GM12878 (cell line): ENCODE measurements around the gene NPHP3. TPM values are rescaled to one million over a fixed set of nuclear protein-coding genes. Genes with fewer than 3 reads are reported as not detected.

Experiments
- ATAC-seq: fragments of 200-7000 bp; cut with Tn5 transposase; 3 replicates; pipeline ENCODE4 v1.9.1; 2020; ENCODE audit warnings: mild to moderate bottlenecking, moderate library complexity
- BruUV-seq: library from RNA; stranded (reverse); fragments of 400-500 nt; replicated peaks from 2 replicates; lab custom pipeline; 2021; lab: Mats Ljungman, UMichigan
- CTCF ChIA-PET: fragments of 300-600 bp; sonication (Branson Sonifier 250); formaldehyde crosslinking; extraction: SDS; loops from one replicate; lab custom pipeline; 2021; ENCODE audit warnings: inconsistent platforms; lab: Yijun Ruan, JAX
- POLR2A ChIA-PET: fragments of 350-600 bp; formaldehyde crosslinking; extraction: SDS; loops from one replicate; lab custom pipeline; 2021; ENCODE audit warnings: inconsistent platforms; lab: Charles Lee
- RAD21 ChIA-PET: fragments of 300-600 bp; sonication (Branson Sonifier 250); formaldehyde crosslinking; loops from one replicate; lab custom pipeline; 2023; ENCODE audit warnings: antibody characterized with exemption; ENCODE audit not compliant: unreplicated experiment; lab: Charles Lee
- SMC1A ChIA-PET: fragments of 300-600 bp; sonication (Branson Sonifier 250); formaldehyde crosslinking; loops from one replicate; lab custom pipeline; 2023; ENCODE audit not compliant: unreplicated experiment, uncharacterized antibody; lab: Charles Lee
- DNase-seq: peaks from one replicate; pipeline ENCODE4 v3.0.0-alpha.2; 2011; ENCODE audit warnings: low read depth, low spot score
- FAIRE-seq: peaks from 3 replicates; lab custom pipeline; 2011; peaks lifted over from hg19 to GRCh38; lab: Jason Lieb, UNC
- H2AFZ ChIP-seq: 2 replicates; pipeline ENCODE4 v1.6.0; 2011; ENCODE audit warnings: low read depth, low read length, control low read depth; ENCODE audit not compliant: control insufficient read depth
- H3K27ac ChIP-seq: 2 replicates; pipeline ENCODE4 v1.5.1; 2011; ENCODE audit warnings: control low read depth; ENCODE audit not compliant: control insufficient read depth, insufficient read depth
- H3K27me3 ChIP-seq, 2 experiments: replicated peaks in 1 of 2; 2 replicates each; pipeline versions ENCODE4 v1.6.0 to v1.6.1; 2011; ENCODE audit warnings: low read length in 1 of 2; ENCODE audit not compliant: control insufficient read depth in 2 of 2, insufficient read depth in 2 of 2
- H3K36me3 ChIP-seq, 2 experiments: 2 replicates each; pipeline ENCODE4 v1.5.1; 2011; ENCODE audit warnings: low read length in 1 of 2; ENCODE audit not compliant: control insufficient read depth in 2 of 2, insufficient read depth in 2 of 2
- H3K4me1 ChIP-seq: 2 replicates; pipeline ENCODE4 v1.6.1; 2011; ENCODE audit warnings: mild to moderate bottlenecking, low read length, moderate library complexity, mixed read lengths; ENCODE audit not compliant: control insufficient read depth, insufficient read depth
- H3K4me2 ChIP-seq: 2 replicates; pipeline ENCODE4 v1.6.0; 2011; ENCODE audit warnings: control low read depth; ENCODE audit not compliant: control insufficient read depth, insufficient read depth
- H3K4me3 ChIP-seq: fragments of 200-600 bp; sonication (generic); 2 replicates; pipeline ENCODE4 v1.5.1; 2016
- H3K79me2 ChIP-seq: 2 replicates; pipeline ENCODE4 v1.6.0; 2011; ENCODE audit warnings: low read length; ENCODE audit not compliant: control insufficient read depth, insufficient read depth
- H3K9ac ChIP-seq: 2 replicates; pipeline ENCODE4 v1.8.0; 2011; ENCODE audit warnings: low read length, control low read depth, mixed read lengths; ENCODE audit not compliant: control insufficient read depth, insufficient read depth
- H3K9me3 ChIP-seq: replicated peaks from 3 replicates; pipeline ENCODE4 v1.5.1; 2011; ENCODE audit warnings: mild to moderate bottlenecking, low read length; ENCODE audit not compliant: control insufficient read depth, insufficient read depth
- H4K20me1 ChIP-seq: 2 replicates; pipeline ENCODE4 v1.6.0; 2011; ENCODE audit not compliant: control insufficient read depth, insufficient read depth
- BCL3 ChIP-seq: IDR thresholded peaks from 2 replicates; pipeline ENCODE4 v1.6.1; 2011; ENCODE audit warnings: borderline replicate concordance, low read depth, mild to moderate bottlenecking, moderate library complexity, low read length; ENCODE audit not compliant: insufficient read depth, poor library complexity, severe bottlenecking
- BHLHE40 ChIP-seq, 2 experiments: fragments of 450-650 bp in 1 of 2; IDR thresholded peaks; 2 replicates each; pipeline ENCODE4 v1.6.1; 2011 to 2017; ENCODE audit warnings: low read depth in 2 of 2, borderline replicate concordance in 1 of 2, improper control_type of control experiment in 1 of 2, low read length in 1 of 2, mild to moderate bottlenecking in 1 of 2
- CHD4 ChIP-seq: fragments of 200-600 bp; sonication (generic); IDR thresholded peaks from 2 replicates; pipeline ENCODE4 v1.6.1; 2016; ENCODE audit warnings: mild to moderate bottlenecking
- E4F1 ChIP-seq: fragments of 450-650 bp; IDR thresholded peaks from 2 replicates; pipeline ENCODE4 v1.6.1; 2018; ENCODE audit warnings: borderline replicate concordance, mild to moderate bottlenecking; ENCODE audit not compliant: partially characterized antibody
- HCFC1 ChIP-seq: fragments of 150-350 bp; IDR thresholded peaks from 2 replicates; pipeline ENCODE4 v1.6.1; 2014; ENCODE audit warnings: low read length
- NFIC ChIP-seq: IDR thresholded peaks from 2 replicates; pipeline ENCODE4 v1.6.1; 2012; ENCODE audit warnings: low read depth, mild to moderate bottlenecking, inconsistent platforms, low read length, moderate library complexity
- POLR2A ChIP-seq: IDR thresholded peaks from 2 replicates; pipeline ENCODE4 v1.6.1; 2011; ENCODE audit warnings: low read depth, mild to moderate bottlenecking, low read length
- WGBS: methylation state at CpG from one replicate; pipeline ENCODE4 v1.1.6; 2016; ENCODE audit warnings: low lambda C conversion rate; ENCODE audit not compliant: insufficient replicate concordance, insufficient coverage; ENCODE audit errors: missing lambda C conversion rate; 5-methylcytosine and 5-hydroxymethylcytosine counted together
- in situ Hi-C: fragments of 300-500 bp; cut with MboI; formaldehyde crosslinking; loops from 9 replicates; pipeline ENCODE4 v1.14.3; 2018; ENCODE audit warnings: mixed read lengths
- intact Hi-C: fragments of 100-400 bp; cut with micrococcal nuclease; formaldehyde crosslinking; loops from one replicate; pipeline ENCODE4 v1.14.2; 2022; ENCODE audit not compliant: unreplicated experiment
- polyA plus RNA-seq, 11 experiments: library from polyadenylated mRNA; depleted of rRNA in 4 of 11; unstranded in 6 of 11; stranded (reverse) in 5 of 11; fragments of >200 nt; fragmentation: Nextera tagmentation in 4 of 11; fragmentation: Illumina TruSeq in 1 of 11; extraction: Ambion mirVana in 4 of 11; extraction: Trizol in 1 of 11; gene quantifications; 1 replicate in 1 of 11; 2 replicates in 10 of 11; pipeline versions ENCODE4 v1.2.1 to v1.2.3, GENCODE V29; 2011 to 2016; ENCODE audit warnings: inconsistent platforms in 2 of 11, missing spikeins in 2 of 11, low read depth in 1 of 11
- total RNA-seq, 4 experiments: library from RNA; depleted of rRNA in 3 of 4; stranded (reverse); fragments of >200 nt in 3 of 4; fragmentation: Illumina TruSeq in 1 of 4; extraction: Trizol in 1 of 4; gene quantifications; 2 replicates each; pipeline versions ENCODE4 v1.2.1 to v1.2.3, GENCODE V29; 2013 to 2021
- TF ChIP-seq, protein P1 (sequence below): fragments of 450-650 bp; conservative IDR thresholded peaks from 2 replicates; pipeline ENCODE4 v1.6.1; 2017; ENCODE audit warnings: mild to moderate bottlenecking, moderate library complexity

NPHP3 gene
- total and polyA plus RNA-seq, 10 of the 15 experiments (the other 5 are each of a cell fraction or from before 2014, with no cell fraction given): 0.84 to 11.7 (median 2.9) TPM

- H4K20me1 ChIP-seq: no peaks in the 10 kb centered on the region
- no peak overlapping the region for H3K9ac ChIP-seq
- 84% methylated on average over 8 of the region's 8 CpGs for WGBS
- DNase-seq (no peak), FAIRE-seq (no peak), ATAC-seq (no peak)
- no peaks in the 10 kb centered on the region for H3K36me3 ChIP-seq
- no peak overlapping the region for H3K27ac ChIP-seq
- peak overlapping the region; percentile 99 for H3K4me3 ChIP-seq
- SMC1A ChIA-PET: interaction anchor here (0.6 to 2.8 kb wide), 9 partner anchors 9 to 1573 kb away, joined by 3 to 8 read pairs (median 3); no protein-coding TSS in a partner anchor
- in situ Hi-C loops: no loop called here
- BruUV-seq: no TSS peak
- CTCF ChIA-PET: interaction anchor here (0.8 to 4.2 kb wide), 7 partner anchors 11 to 197 kb away, joined by 3 to 27 read pairs (median 5); no protein-coding TSS in a partner anchor
- H3K79me2 ChIP-seq: peaks cover 39% of the 10 kb centered on the region
- no peaks in the 10 kb centered on the region for H3K27me3 ChIP-seq
- no peaks in the 10 kb centered on the region for H3K4me1 ChIP-seq
- RAD21 ChIA-PET: interaction anchor here (0.6 to 2.4 kb wide), 6 partner anchors 15 to 349 kb away, joined by 3 to 7 read pairs (median 4); no protein-coding TSS in a partner anchor
- no peak overlapping the region for H3K4me2 ChIP-seq
- H2AFZ ChIP-seq: no peak overlapping the region
- POLR2A ChIA-PET: interaction anchor here (0.6 kb wide), 4 partner anchors 16 to 914 kb away, joined by 3 to 6 read pairs (median 4); no protein-coding TSS in a partner anchor
- no peaks in the 10 kb centered on the region for H3K9me3 ChIP-seq
- TF ChIP-seq BHLHE40 (IDR thresholded peaks at IDR 0.05; ENCODE audit: borderline replicate concordance in 1 of 2, low read depth in 2 of 2, low read length in 1 of 2) (peak in 1 of 2 experiments; percentile 33; a peak in 1 of 4 replicates), HCFC1 (no peak)
- intact Hi-C loops: no loop called here
These were observed 64.1 kb downstream of the NPHP3 start for GRCh38 chr3:132657869-132658747.

DNA sequence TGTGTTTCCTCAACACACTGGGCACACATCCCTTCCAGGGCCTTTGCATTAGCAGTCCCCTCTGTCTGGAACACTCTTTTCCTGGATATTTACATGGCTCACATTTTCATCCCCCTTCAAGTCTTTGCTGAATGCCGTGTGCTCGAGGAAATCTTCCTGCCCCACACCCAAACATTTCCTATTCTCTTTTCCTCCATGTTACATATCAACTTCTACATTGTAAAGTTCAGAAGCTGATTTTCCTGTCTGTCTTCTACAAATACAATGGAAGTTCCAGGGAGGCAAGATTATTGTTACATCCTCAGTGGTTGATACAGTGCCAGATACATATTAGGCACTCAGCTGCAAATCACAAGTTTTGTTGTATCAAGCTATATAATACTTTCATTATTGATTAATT lies 66.7 kb downstream of the NPHP3 start:
- no peak for ATAC-seq
- Histone ChIP-seq H4K20me1 (no peaks in the 10 kb centered on the region), H3K27me3 (no peaks in the 10 kb centered on the region), H3K27ac (no peak overlapping the region), H3K4me1 (no peaks in the 10 kb centered on the region), H2AFZ (no peak overlapping the region), H3K9ac (no peak overlapping the region), H3K4me2 (peak overlapping the region; percentile 5; the same call in 1 of the 2 replicates), H3K9me3 (no peaks in the 10 kb centered on the region), H3K36me3 (no peaks in the 10 kb centered on the region), H3K4me3 (no peak overlapping the region), H3K79me2 (peaks cover 14% of the 10 kb centered on the region)
- RAD21 ChIA-PET: no interaction called here
- FAIRE-seq: no peak
- intact Hi-C loops: no loop called here
- CTCF ChIA-PET: interaction anchor here (1.1 to 1.4 kb wide), 2 partner anchors 71 to 120 kb away, joined by 3 to 7 read pairs; no protein-coding TSS in a partner anchor
- SMC1A ChIA-PET: interaction anchor here (1.9 kb wide), 1 partner anchor 10 kb away, joined by 4 read pairs; no protein-coding TSS in a partner anchor
- no TSS peak for BruUV-seq
- POLR2A ChIA-PET: no interaction called here
- 97% methylated on average over 2 of the region's 2 CpGs for WGBS
- in situ Hi-C loops: no loop called here
- no peak for DNase-seq
- no peak for TF ChIP-seq BCL3
- TF ChIP-seq E4F1: no peak
- no peak for TF ChIP-seq CHD4
- TF ChIP-seq POLR2A: no peak
- TF ChIP-seq, protein P1, sequence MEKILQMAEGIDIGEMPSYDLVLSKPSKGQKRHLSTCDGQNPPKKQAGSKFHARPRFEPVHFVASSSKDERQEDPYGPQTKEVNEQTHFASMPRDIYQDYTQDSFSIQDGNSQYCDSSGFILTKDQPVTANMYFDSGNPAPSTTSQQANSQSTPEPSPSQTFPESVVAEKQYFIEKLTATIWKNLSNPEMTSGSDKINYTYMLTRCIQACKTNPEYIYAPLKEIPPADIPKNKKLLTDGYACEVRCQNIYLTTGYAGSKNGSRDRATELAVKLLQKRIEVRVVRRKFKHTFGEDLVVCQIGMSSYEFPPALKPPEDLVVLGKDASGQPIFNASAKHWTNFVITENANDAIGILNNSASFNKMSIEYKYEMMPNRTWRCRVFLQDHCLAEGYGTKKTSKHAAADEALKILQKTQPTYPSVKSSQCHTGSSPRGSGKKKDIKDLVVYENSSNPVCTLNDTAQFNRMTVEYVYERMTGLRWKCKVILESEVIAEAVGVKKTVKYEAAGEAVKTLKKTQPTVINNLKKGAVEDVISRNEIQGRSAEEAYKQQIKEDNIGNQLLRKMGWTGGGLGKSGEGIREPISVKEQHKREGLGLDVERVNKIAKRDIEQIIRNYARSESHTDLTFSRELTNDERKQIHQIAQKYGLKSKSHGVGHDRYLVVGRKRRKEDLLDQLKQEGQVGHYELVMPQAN: no peak
- no peak for TF ChIP-seq NFIC
